ENCODE results near the gene DPYD. TPM values are rescaled to one million over a fixed set of nuclear protein-coding genes. Genes with fewer than 3 reads are reported as not detected.

Gene DPYD
- total and polyA plus RNA-seq, 10 of the 15 experiments (the other 5 are each of a cell fraction or from before 2014, with no cell fraction given) = 5.7 to 23.8 (median 10.2) TPM

DNA sequence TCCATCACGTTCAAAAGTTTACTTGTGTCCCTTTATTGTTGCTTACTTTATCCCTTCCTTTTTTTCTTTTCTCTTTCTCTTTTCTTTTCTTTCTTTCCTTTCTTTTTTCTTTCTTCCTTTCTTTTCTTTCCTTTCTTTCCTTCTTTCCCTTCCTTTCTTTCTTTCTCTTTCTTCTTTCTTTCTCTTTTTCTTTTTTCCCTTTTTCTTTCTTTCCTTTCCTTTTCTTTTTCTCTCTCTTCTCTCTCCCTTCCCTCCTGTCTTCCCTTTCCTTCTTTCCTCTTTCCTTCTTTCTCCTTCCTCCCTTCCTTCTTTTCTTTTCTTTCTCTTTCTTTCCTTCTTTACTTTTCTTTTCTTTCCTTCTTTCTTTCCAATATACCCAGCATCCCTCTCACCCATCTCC lies 391.2 kb downstream of the DPYD start:
- WGBS (ENCODE audit: insufficient coverage, insufficient replicate concordance, low lambda C conversion rate, missing lambda C conversion rate) = 0% methylated on average over 1 of the region's 1 CpG
- in situ Hi-C loops (cut with MboI) (no loop called here), intact Hi-C loops (cut with micrococcal nuclease; ENCODE audit: unreplicated experiment) (loop anchor here (5.0 to 10.0 kb wide), 2 partner anchors 67 to 395 kb away; no protein-coding TSS in a partner anchor)
- DNase-seq (ENCODE audit: low read depth, low spot score) (no peak), ATAC-seq (no peak), FAIRE-seq (no peak)
- H3K9ac ChIP-seq (ENCODE audit: control insufficient read depth, insufficient read depth, low read length) = no peak overlapping the region
- ChIA-PET CTCF (interaction anchor here (0.6 kb wide), 1 partner anchor 280 kb away, joined by 4 read pairs; no protein-coding TSS in a partner anchor), SMC1A (ENCODE audit: uncharacterized antibody, unreplicated experiment) (no interaction called here), RAD21 (ENCODE audit: unreplicated experiment) (no interaction called here), POLR2A (no interaction called here)
- H3K79me2 ChIP-seq (ENCODE audit: control insufficient read depth, insufficient read depth, low read length) = no peaks in the 10 kb centered on the region
- H3K4me2 ChIP-seq (ENCODE audit: control insufficient read depth, insufficient read depth) = no peak overlapping the region
- H3K9me3 ChIP-seq (replicated peaks; ENCODE audit: control insufficient read depth, insufficient read depth, low read length) = no peaks in the 10 kb centered on the region
- H3K27me3 ChIP-seq (replicated peaks in 1 of 2; ENCODE audit: control insufficient read depth in 2 of 2, insufficient read depth in 2 of 2, low read length in 1 of 2) = no peaks in the 10 kb centered on the region
- no peaks in the 10 kb centered on the region for H3K4me1 ChIP-seq (ENCODE audit: control insufficient read depth, insufficient read depth, low read length)
- H3K36me3 ChIP-seq (ENCODE audit: control insufficient read depth in 2 of 2, insufficient read depth in 2 of 2, low read length in 1 of 2) = no peaks in the 10 kb centered on the region
- H2AFZ ChIP-seq (ENCODE audit: control insufficient read depth, low read depth, low read length) = no peak overlapping the region
- no TSS peak for BruUV-seq (replicated peaks)
- H4K20me1 ChIP-seq (ENCODE audit: control insufficient read depth, insufficient read depth) = no peaks in the 10 kb centered on the region
- H3K27ac ChIP-seq (ENCODE audit: control insufficient read depth, insufficient read depth) = no peak overlapping the region
- H3K4me3 ChIP-seq = no peak overlapping the region
- TF ChIP-seq, protein P1, sequence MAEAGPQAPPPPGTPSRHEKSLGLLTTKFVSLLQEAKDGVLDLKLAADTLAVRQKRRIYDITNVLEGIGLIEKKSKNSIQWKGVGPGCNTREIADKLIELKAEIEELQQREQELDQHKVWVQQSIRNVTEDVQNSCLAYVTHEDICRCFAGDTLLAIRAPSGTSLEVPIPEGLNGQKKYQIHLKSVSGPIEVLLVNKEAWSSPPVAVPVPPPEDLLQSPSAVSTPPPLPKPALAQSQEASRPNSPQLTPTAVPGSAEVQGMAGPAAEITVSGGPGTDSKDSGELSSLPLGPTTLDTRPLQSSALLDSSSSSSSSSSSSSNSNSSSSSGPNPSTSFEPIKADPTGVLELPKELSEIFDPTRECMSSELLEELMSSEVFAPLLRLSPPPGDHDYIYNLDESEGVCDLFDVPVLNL (IDR thresholded peaks at IDR 0.05; ENCODE audit: low read depth, low read length) = no peak
- TF ChIP-seq ETV6 (conservative IDR thresholded peaks at IDR 0.05 in 1 of 2, IDR thresholded peaks at IDR 0.05 in 1 of 2; ENCODE audit: borderline replicate concordance in 1 of 2, low read depth in 1 of 2) = no peak
- TF ChIP-seq, protein P2, sequence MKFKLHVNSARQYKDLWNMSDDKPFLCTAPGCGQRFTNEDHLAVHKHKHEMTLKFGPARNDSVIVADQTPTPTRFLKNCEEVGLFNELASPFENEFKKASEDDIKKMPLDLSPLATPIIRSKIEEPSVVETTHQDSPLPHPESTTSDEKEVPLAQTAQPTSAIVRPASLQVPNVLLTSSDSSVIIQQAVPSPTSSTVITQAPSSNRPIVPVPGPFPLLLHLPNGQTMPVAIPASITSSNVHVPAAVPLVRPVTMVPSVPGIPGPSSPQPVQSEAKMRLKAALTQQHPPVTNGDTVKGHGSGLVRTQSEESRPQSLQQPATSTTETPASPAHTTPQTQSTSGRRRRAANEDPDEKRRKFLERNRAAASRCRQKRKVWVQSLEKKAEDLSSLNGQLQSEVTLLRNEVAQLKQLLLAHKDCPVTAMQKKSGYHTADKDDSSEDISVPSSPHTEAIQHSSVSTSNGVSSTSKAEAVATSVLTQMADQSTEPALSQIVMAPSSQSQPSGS (IDR thresholded peaks at IDR 0.05; ENCODE audit: low read length) = no peak
- TF ChIP-seq ZSCAN29 (IDR thresholded peaks at IDR 0.05) = no peak
- TF ChIP-seq ATF7 (IDR thresholded peaks at IDR 0.05; ENCODE audit: low read depth) = no peak
- no peak for TF ChIP-seq MXI1 (IDR thresholded peaks at IDR 0.05; ENCODE audit: low read depth, low read length)
- no peak for TF ChIP-seq TARDBP (IDR thresholded peaks at IDR 0.05; ENCODE audit: borderline replicate concordance)
- no peak for TF ChIP-seq SREBF2 (IDR thresholded peaks at IDR 0.05; ENCODE audit: low read length)
- no peak for TF ChIP-seq SPI1 (IDR thresholded peaks at IDR 0.05; ENCODE audit: borderline replicate concordance, insufficient read depth, low read depth, low read length)
- no peak for TF ChIP-seq MYB (IDR thresholded peaks at IDR 0.05; ENCODE audit: borderline replicate concordance, low read depth, low read length)
- TF ChIP-seq MYC (IDR thresholded peaks at IDR 0.05; ENCODE audit: insufficient read depth, insufficient read length, insufficient replicate concordance, low read length, severe bottlenecking) = no peak
- TF ChIP-seq, protein P3, sequence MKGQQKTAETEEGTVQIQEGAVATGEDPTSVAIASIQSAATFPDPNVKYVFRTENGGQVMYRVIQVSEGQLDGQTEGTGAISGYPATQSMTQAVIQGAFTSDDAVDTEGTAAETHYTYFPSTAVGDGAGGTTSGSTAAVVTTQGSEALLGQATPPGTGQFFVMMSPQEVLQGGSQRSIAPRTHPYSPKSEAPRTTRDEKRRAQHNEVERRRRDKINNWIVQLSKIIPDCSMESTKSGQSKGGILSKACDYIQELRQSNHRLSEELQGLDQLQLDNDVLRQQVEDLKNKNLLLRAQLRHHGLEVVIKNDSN (IDR thresholded peaks at IDR 0.05; ENCODE audit: borderline replicate concordance, extremely low read length, insufficient read depth, low read depth, low read length) = no peak
- TF ChIP-seq, protein P4, sequence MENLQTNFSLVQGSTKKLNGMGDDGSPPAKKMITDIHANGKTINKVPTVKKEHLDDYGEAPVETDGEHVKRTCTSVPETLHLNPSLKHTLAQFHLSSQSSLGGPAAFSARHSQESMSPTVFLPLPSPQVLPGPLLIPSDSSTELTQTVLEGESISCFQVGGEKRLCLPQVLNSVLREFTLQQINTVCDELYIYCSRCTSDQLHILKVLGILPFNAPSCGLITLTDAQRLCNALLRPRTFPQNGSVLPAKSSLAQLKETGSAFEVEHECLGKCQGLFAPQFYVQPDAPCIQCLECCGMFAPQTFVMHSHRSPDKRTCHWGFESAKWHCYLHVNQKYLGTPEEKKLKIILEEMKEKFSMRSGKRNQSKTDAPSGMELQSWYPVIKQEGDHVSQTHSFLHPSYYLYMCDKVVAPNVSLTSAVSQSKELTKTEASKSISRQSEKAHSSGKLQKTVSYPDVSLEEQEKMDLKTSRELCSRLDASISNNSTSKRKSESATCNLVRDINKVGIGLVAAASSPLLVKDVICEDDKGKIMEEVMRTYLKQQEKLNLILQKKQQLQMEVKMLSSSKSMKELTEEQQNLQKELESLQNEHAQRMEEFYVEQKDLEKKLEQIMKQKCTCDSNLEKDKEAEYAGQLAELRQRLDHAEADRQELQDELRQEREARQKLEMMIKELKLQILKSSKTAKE (IDR thresholded peaks at IDR 0.05; ENCODE audit: low read depth, poor library complexity, severe bottlenecking) = no peak
- TF ChIP-seq ZNF622 (IDR thresholded peaks at IDR 0.05) = no peak
- TF ChIP-seq SRF (IDR thresholded peaks at IDR 0.05; ENCODE audit: low read depth in 2 of 2, low read length in 2 of 2) = no peak
- TF ChIP-seq, protein P5, sequence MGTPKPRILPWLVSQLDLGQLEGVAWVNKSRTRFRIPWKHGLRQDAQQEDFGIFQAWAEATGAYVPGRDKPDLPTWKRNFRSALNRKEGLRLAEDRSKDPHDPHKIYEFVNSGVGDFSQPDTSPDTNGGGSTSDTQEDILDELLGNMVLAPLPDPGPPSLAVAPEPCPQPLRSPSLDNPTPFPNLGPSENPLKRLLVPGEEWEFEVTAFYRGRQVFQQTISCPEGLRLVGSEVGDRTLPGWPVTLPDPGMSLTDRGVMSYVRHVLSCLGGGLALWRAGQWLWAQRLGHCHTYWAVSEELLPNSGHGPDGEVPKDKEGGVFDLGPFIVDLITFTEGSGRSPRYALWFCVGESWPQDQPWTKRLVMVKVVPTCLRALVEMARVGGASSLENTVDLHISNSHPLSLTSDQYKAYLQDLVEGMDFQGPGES (IDR thresholded peaks at IDR 0.05) = no peak
- TF ChIP-seq, protein P6, sequence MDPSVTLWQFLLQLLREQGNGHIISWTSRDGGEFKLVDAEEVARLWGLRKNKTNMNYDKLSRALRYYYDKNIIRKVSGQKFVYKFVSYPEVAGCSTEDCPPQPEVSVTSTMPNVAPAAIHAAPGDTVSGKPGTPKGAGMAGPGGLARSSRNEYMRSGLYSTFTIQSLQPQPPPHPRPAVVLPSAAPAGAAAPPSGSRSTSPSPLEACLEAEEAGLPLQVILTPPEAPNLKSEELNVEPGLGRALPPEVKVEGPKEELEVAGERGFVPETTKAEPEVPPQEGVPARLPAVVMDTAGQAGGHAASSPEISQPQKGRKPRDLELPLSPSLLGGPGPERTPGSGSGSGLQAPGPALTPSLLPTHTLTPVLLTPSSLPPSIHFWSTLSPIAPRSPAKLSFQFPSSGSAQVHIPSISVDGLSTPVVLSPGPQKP (IDR thresholded peaks at IDR 0.05; ENCODE audit: low read depth, low read length) = no peak

Data from GM12878 (cell line).